ENCODE data around the gene EPG5.

Gene EPG5

GRCh38 chr18:45876161-45876560, 91.0 kb downstream of the EPG5 start:
- Histone ChIP-seq H3K4me3 (ENCODE audit: insufficient read depth, low read length, poor library complexity, severe bottlenecking) (no peak overlapping the region), H3K79me2 (ENCODE audit: insufficient read depth, low read length) (no peaks in the 10 kb centered on the region), H3K4me2 (ENCODE audit: low read depth, low read length, poor library complexity, severe bottlenecking) (no peak overlapping the region), H3K9me2 (replicated peaks; ENCODE audit: insufficient read depth, low read length) (no peaks in the 10 kb centered on the region), H3K27ac (ENCODE audit: low read depth, low read length) (no peak overlapping the region), H3K9ac (ENCODE audit: low read length) (no peak overlapping the region), H3F3A (ENCODE audit: insufficient read depth) (0 out of 2 replicates have a peak, but pooled peaks cover 6% of the 10 kb centered on the region), H4K20me1 (ENCODE audit: low read depth, low read length) (no peaks in the 10 kb centered on the region), H2AFZ (ENCODE audit: low read depth, low read length, severe bottlenecking) (no peak overlapping the region), H3K9me3 (ENCODE audit: insufficient read depth, low read length) (no peaks in the 10 kb centered on the region), H3K27me3 (ENCODE audit: low read length) (no peaks in the 10 kb centered on the region), H3K36me3 (ENCODE audit: low read length) (peaks cover 22% of the 10 kb centered on the region)
- TF ChIP-seq EZH2phosphoT487 (conservative IDR thresholded peaks at IDR 0.05; ENCODE audit: low read length): no peak
- TF ChIP-seq CTCF (IDR thresholded peaks at IDR 0.05; ENCODE audit: insufficient read depth, low read length, poor library complexity, severe bottlenecking): no peak

- Histone ChIP-seq H3K9me3 (ENCODE audit: insufficient read depth, low read length) (no peaks in the 10 kb centered on the region), H2AFZ (ENCODE audit: low read depth, low read length, severe bottlenecking) (peak overlapping the region; percentile 8), H3K36me3 (ENCODE audit: low read length) (peaks cover 22% of the 10 kb centered on the region), H3F3A (ENCODE audit: insufficient read depth) (0 out of 2 replicates have a peak, but pooled peaks cover 6% of the 10 kb centered on the region), H3K27me3 (ENCODE audit: low read length) (no peaks in the 10 kb centered on the region), H3K4me2 (ENCODE audit: low read depth, low read length, poor library complexity, severe bottlenecking) (peak overlapping the region; percentile 19), H3K27ac (ENCODE audit: low read depth, low read length) (peak overlapping the region; percentile 63), H4K20me1 (ENCODE audit: low read depth, low read length) (no peaks in the 10 kb centered on the region), H3K79me2 (ENCODE audit: insufficient read depth, low read length) (no peaks in the 10 kb centered on the region), H3K4me3 (ENCODE audit: insufficient read depth, low read length, poor library complexity, severe bottlenecking) (no peak overlapping the region), H3K9me2 (replicated peaks; ENCODE audit: insufficient read depth, low read length) (no peaks in the 10 kb centered on the region), H3K9ac (ENCODE audit: low read length) (no peak overlapping the region)
- no peak for TF ChIP-seq EZH2phosphoT487 (conservative IDR thresholded peaks at IDR 0.05; ENCODE audit: low read length)
- no peak for TF ChIP-seq CTCF (IDR thresholded peaks at IDR 0.05; ENCODE audit: insufficient read depth, low read length, poor library complexity, severe bottlenecking)
Measured at GRCh38 chr18:45874491-45875184, 92.5 kb downstream of the EPG5 start.

- no peaks in the 10 kb centered on the region for H3K27me3 ChIP-seq (ENCODE audit: low read length)
- H3K79me2 ChIP-seq (ENCODE audit: insufficient read depth, low read length): no peaks in the 10 kb centered on the region
- H3K4me2 ChIP-seq (ENCODE audit: low read depth, low read length, poor library complexity, severe bottlenecking): no peak overlapping the region
- H3K9me3 ChIP-seq (ENCODE audit: insufficient read depth, low read length): no peaks in the 10 kb centered on the region
- no peaks in the 10 kb centered on the region for H3K9me2 ChIP-seq (replicated peaks; ENCODE audit: insufficient read depth, low read length)
- H3F3A ChIP-seq (ENCODE audit: insufficient read depth): 0 out of 2 replicates have a peak, but pooled peaks cover 6% of the 10 kb centered on the region
- no peak overlapping the region for H3K9ac ChIP-seq (ENCODE audit: low read length)
- H3K4me3 ChIP-seq (ENCODE audit: insufficient read depth, low read length, poor library complexity, severe bottlenecking): no peak overlapping the region
- H2AFZ ChIP-seq (ENCODE audit: low read depth, low read length, severe bottlenecking): no peak overlapping the region
- H3K36me3 ChIP-seq (ENCODE audit: low read length): peaks cover 13% of the 10 kb centered on the region
- no peak for TF ChIP-seq CTCF (IDR thresholded peaks at IDR 0.05; ENCODE audit: insufficient read depth, low read length, poor library complexity, severe bottlenecking)
- TF ChIP-seq EZH2phosphoT487 (conservative IDR thresholded peaks at IDR 0.05; ENCODE audit: low read length): no peak
- no peaks in the 10 kb centered on the region for H4K20me1 ChIP-seq (ENCODE audit: low read depth, low read length)
- no peak overlapping the region for H3K27ac ChIP-seq (ENCODE audit: low read depth, low read length)
Measured at GRCh38 chr18:45871431-45872084, 95.6 kb downstream of the EPG5 start.
